H1 (cell line): ENCODE results near the gene C16orf90. TPM values are rescaled to one million over a fixed set of nuclear protein-coding genes. Genes with fewer than 3 reads are reported as not detected.

Experiments
- CTCF ChIA-PET: fragments of 300-600 bp; sonication (Branson Sonifier 250); formaldehyde crosslinking; loops from one replicate; lab custom pipeline; 2021; ENCODE audit not compliant: partially characterized antibody; lab: Charles Lee
- POLR2A ChIA-PET: fragments of 300-600 bp; sonication (Branson Sonifier 250); formaldehyde crosslinking; loops from one replicate; lab custom pipeline; 2021; ENCODE audit warnings: inconsistent platforms; ENCODE audit not compliant: partially characterized antibody; lab: Charles Lee
- DNase-seq, 2 experiments: peaks; one replicate each; pipeline versions ENCODE4 v3.0.0 to v3.0.0-alpha.2; 2010 to 2022; ENCODE audit warnings: low spot score in 2 of 2, low read depth in 1 of 2, mixed read lengths in 1 of 2
- FAIRE-seq: peaks from 2 replicates; lab custom pipeline; 2011; peaks lifted over from hg19 to GRCh38; lab: Jason Lieb, UNC
- H2AFZ ChIP-seq: 2 replicates; pipeline ENCODE4 v1.8.1; 2012; ENCODE audit warnings: low read length, inconsistent platforms
- H2AK5ac ChIP-seq: 2 replicates; pipeline ENCODE4 v1.6.1; 2013; ENCODE audit warnings: low read depth, low read length
- H2BK120ac ChIP-seq: replicated peaks from 2 replicates; pipeline ENCODE3; 2013; ENCODE audit warnings: low read depth, low read length, inconsistent platforms
- H2BK12ac ChIP-seq: 2 replicates; pipeline ENCODE4 v1.6.1; 2013; ENCODE audit warnings: low read depth, low read length
- H2BK15ac ChIP-seq: 2 replicates; pipeline ENCODE4 v1.6.1; 2013; ENCODE audit warnings: low read length
- H2BK20ac ChIP-seq: 2 replicates; pipeline ENCODE4 v1.6.1; 2013; ENCODE audit warnings: low read length
- H2BK5ac ChIP-seq: 2 replicates; pipeline ENCODE4 v1.6.1; 2013; ENCODE audit warnings: low read depth, low read length
- H3K14ac ChIP-seq: 2 replicates; pipeline ENCODE4 v1.6.1; 2013; ENCODE audit warnings: inconsistent platforms; ENCODE audit not compliant: insufficient read length
- H3K18ac ChIP-seq: 2 replicates; pipeline ENCODE4 v1.6.1; 2013; ENCODE audit warnings: low read length; ENCODE audit errors: extremely low read depth
- H3K23ac ChIP-seq: 2 replicates; pipeline ENCODE4 v1.6.1; 2013; ENCODE audit warnings: inconsistent platforms; ENCODE audit not compliant: insufficient read length
- H3K23me2 ChIP-seq: 2 replicates; pipeline ENCODE4 v1.6.1; 2013; ENCODE audit warnings: low read depth, low read length
- H3K27ac ChIP-seq: 2 replicates; pipeline ENCODE4 v1.6.1; 2011; ENCODE audit warnings: low read depth, low read length, inconsistent platforms
- H3K27me3 ChIP-seq, 4 experiments: replicated peaks in 1 of 4; 1 replicate in 1 of 4; 2 replicates in 3 of 4; pipeline versions ENCODE4 v1.6.1 to v1.8.1; 2011 to 2013; ENCODE audit warnings: low read length in 3 of 4, mild to moderate bottlenecking in 3 of 4, inconsistent platforms in 2 of 4, mixed read lengths in 2 of 4, moderate library complexity in 1 of 4; ENCODE audit not compliant: control insufficient read depth in 3 of 4, insufficient read depth in 3 of 4; ENCODE audit errors: extremely low read depth in 1 of 4
- H3K36me3 ChIP-seq, 4 experiments: 2 replicates each; pipeline versions ENCODE4 v1.6.1 to v1.8.1; 2011 to 2013; ENCODE audit warnings: mild to moderate bottlenecking in 4 of 4, low read length in 3 of 4, moderate library complexity in 2 of 4, control low read depth in 1 of 4, inconsistent platforms in 1 of 4; ENCODE audit not compliant: insufficient read depth in 4 of 4, control insufficient read depth in 2 of 4
- H3K4ac ChIP-seq: replicated peaks from 2 replicates; pipeline ENCODE3; 2013; ENCODE audit warnings: low read length, low read depth, mixed read lengths, inconsistent platforms; ENCODE audit not compliant: insufficient read length
- H3K4me1 ChIP-seq, 4 experiments: replicated peaks in 1 of 4; 1 replicate in 1 of 4; 2 replicates in 3 of 4; pipeline versions ENCODE4 v1.6.1 to v1.8.1; 2011 to 2013; ENCODE audit warnings: low read length in 3 of 4, inconsistent platforms in 2 of 4, mixed read lengths in 1 of 4; ENCODE audit not compliant: insufficient read depth in 4 of 4, control insufficient read depth in 3 of 4
- H3K4me2 ChIP-seq, 2 experiments: 2 replicates each; pipeline versions ENCODE4 v1.6.1 to v1.8.1; 2011 to 2013; ENCODE audit warnings: low read depth in 2 of 2, low read length in 2 of 2, control low read depth in 1 of 2, inconsistent platforms in 1 of 2, mild to moderate bottlenecking in 1 of 2; ENCODE audit not compliant: insufficient read depth in 1 of 2
- H3K4me3 ChIP-seq, 4 experiments: fragments of 200-600, 300-600 bp in 1 of 4; sonication (generic), shearing (Covaris generic), sonication (Bioruptor Twin) in 1 of 4; 2 replicates each; pipeline versions ENCODE4 v1.5.1 to v1.8.1; 2011 to 2016; ENCODE audit warnings: low read length in 4 of 4, low read depth in 3 of 4, control low read depth in 2 of 4, inconsistent platforms in 2 of 4, mild to moderate bottlenecking in 2 of 4, mixed read lengths in 1 of 4, moderate library complexity in 1 of 4; ENCODE audit not compliant: insufficient read depth in 2 of 4; ENCODE audit errors: extremely low read depth in 1 of 4
- H3K56ac ChIP-seq: replicated peaks from 2 replicates; pipeline ENCODE3; 2013; ENCODE audit warnings: low read depth, mild to moderate bottlenecking, mixed read lengths, low read length, inconsistent platforms; ENCODE audit not compliant: insufficient read length
- H3K79me1 ChIP-seq: 2 replicates; pipeline ENCODE4 v1.6.1; 2013; ENCODE audit warnings: low read depth, low read length, control low read depth
- H3K79me2 ChIP-seq, 2 experiments: 2 replicates each; pipeline versions ENCODE4 v1.6.1 to v1.8.1; 2012 to 2013; ENCODE audit warnings: low read length in 2 of 2, mild to moderate bottlenecking in 2 of 2, inconsistent platforms in 1 of 2; ENCODE audit not compliant: insufficient read depth in 2 of 2, control insufficient read depth in 1 of 2
- H3K9ac ChIP-seq, 4 experiments: replicated peaks in 1 of 4; 1 replicate in 1 of 4; 2 replicates in 3 of 4; pipeline versions ENCODE4 v1.6.1 to v1.8.1; 2011 to 2013; ENCODE audit warnings: low read depth in 3 of 4, low read length in 3 of 4, control low read depth in 2 of 4, mild to moderate bottlenecking in 2 of 4, moderate library complexity in 2 of 4, inconsistent platforms in 1 of 4; ENCODE audit errors: extremely low read depth in 1 of 4
- H3K9me3 ChIP-seq, 2 experiments: 2 replicates each; pipeline versions ENCODE4 v1.6.1 to v1.8.1; 2012 to 2013; ENCODE audit warnings: mild to moderate bottlenecking in 2 of 2, moderate library complexity in 2 of 2, control low read depth in 1 of 2, inconsistent platforms in 1 of 2, low read depth in 1 of 2, low read length in 1 of 2, mixed read lengths in 1 of 2; ENCODE audit not compliant: insufficient read depth in 2 of 2
- H4K20me1 ChIP-seq, 2 experiments: replicated peaks in 1 of 2; 2 replicates each; pipeline versions ENCODE3 to v1.8.1; 2011 to 2013; ENCODE audit warnings: inconsistent platforms in 2 of 2, low read length in 2 of 2, mild to moderate bottlenecking in 1 of 2; ENCODE audit not compliant: insufficient read depth in 2 of 2, control insufficient read depth in 1 of 2
- H4K5ac ChIP-seq: 2 replicates; pipeline ENCODE4 v1.6.1; 2013; ENCODE audit warnings: low read length, low read depth, mixed read lengths, inconsistent platforms; ENCODE audit not compliant: insufficient read length
- H4K8ac ChIP-seq: 2 replicates; pipeline ENCODE4 v1.8.0; 2013; ENCODE audit warnings: mild to moderate bottlenecking, moderate library complexity, low read length, inconsistent platforms; ENCODE audit not compliant: insufficient read depth; ENCODE audit errors: extremely low read depth
- H4K91ac ChIP-seq: replicated peaks from 2 replicates; pipeline ENCODE3; 2013; ENCODE audit warnings: low read length, mixed read lengths, inconsistent platforms; ENCODE audit not compliant: insufficient read length
- CHD1 ChIP-seq: IDR thresholded peaks from 2 replicates; pipeline ENCODE4 v1.6.1; 2012; ENCODE audit warnings: low read depth, low read length, improper control_type of control experiment
- RAD21 ChIP-seq, 2 experiments: IDR thresholded peaks in 1 of 2; conservative IDR thresholded peaks in 1 of 2; 2 replicates each; pipeline ENCODE4 v1.6.1; 2011; ENCODE audit warnings: low read depth in 2 of 2, low read length in 2 of 2, improper control_type of control experiment in 1 of 2, inconsistent platforms in 1 of 2, mild to moderate bottlenecking in 1 of 2, moderate library complexity in 1 of 2
- SAP30 ChIP-seq: fragments of 300-600 bp; sonication (generic); IDR thresholded peaks from 2 replicates; pipeline ENCODE4 v1.7.1; 2012; ENCODE audit warnings: low read length, moderate library complexity, mild to moderate bottlenecking, inconsistent platforms; ENCODE audit not compliant: insufficient read depth, insufficient replicate concordance
- WGBS, 2 experiments: shearing (Covaris generic) in 1 of 2; methylation state at CpG; one replicate each; pipeline versions ENCODE4 v1.1.6 to v1.1.7; 2013 to 2015; ENCODE audit warnings: low lambda C conversion rate in 2 of 2, mixed read lengths in 2 of 2, inconsistent platforms in 1 of 2, low coverage in 1 of 2, missing lambda C conversion rate in 1 of 2; ENCODE audit not compliant: insufficient replicate concordance in 2 of 2, insufficient coverage in 1 of 2, insufficient read length in 1 of 2; ENCODE audit errors: extremely low coverage in 1 of 2, missing lambda C conversion rate in 1 of 2; 5-methylcytosine and 5-hydroxymethylcytosine counted together
- polyA plus RNA-seq, 7 experiments: library from polyadenylated mRNA; depleted of rRNA in 3 of 7; stranded (reverse) in 5 of 7; unstranded in 2 of 7; fragments of >200 nt in 5 of 7; fragments of 200-250 nt in 2 of 7; gene quantifications; 1 replicate in 5 of 7; 2 replicates in 1 of 7; 4 replicates in 1 of 7; pipeline versions ENCODE4 v1.2.1 to v1.2.3, GENCODE V29; 2011 to 2013; ENCODE audit warnings: missing spikeins in 2 of 7, mixed read lengths in 2 of 7
- total RNA-seq: library from RNA; stranded (reverse); fragmentation: NEBNext Ultra II Directional; extraction: Animal tissue kit (Norgen Biotek cat#: 25700); gene quantifications from 2 replicates; pipeline ENCODE4 v1.2.1, GENCODE V29; 2021
- TF ChIP-seq, protein P1 (sequence below), 3 experiments: IDR thresholded peaks; 1 replicate in 2 of 3; 2 replicates in 1 of 3; pipeline versions ENCODE4 v1.5.1 to v1.6.1; 2011; ENCODE audit warnings: low read length in 3 of 3, mild to moderate bottlenecking in 3 of 3, inconsistent platforms in 2 of 3, low read depth in 1 of 3, moderate library complexity in 1 of 3; ENCODE audit not compliant: insufficient read depth in 1 of 3; ENCODE audit errors: control extremely low read depth in 1 of 3

Gene C16orf90
- total and polyA plus RNA-seq, 2 of the 8 experiments (the other 6 are each of a cell fraction or from before 2014, with no cell fraction given) = not detected

DNA sequence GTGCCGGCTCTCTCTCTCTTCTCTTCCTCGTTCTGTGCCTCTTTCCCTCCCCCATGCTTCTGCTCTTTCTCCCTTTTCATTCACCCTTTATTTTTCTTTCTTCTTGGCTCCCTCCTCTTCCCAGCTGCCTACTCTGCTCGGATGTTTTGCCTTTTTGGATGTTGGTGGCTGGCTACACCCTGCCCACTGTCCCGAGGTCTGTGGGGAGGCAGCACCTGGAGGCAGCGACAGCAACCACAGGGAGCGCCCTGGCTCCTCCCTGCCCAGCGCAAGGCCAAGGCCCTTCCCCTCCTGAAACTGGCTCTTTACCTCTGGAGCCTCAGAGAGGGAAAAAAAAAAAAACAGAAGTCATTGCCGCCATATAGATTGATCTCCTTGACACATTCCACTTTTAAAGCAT lies 25.6 kb upstream of the C16orf90 start:
- Histone ChIP-seq H2BK20ac (no peak overlapping the region), H4K8ac (no peak overlapping the region), H3K9me3 (no peaks in the 10 kb centered on the region), H2AK5ac (no peak overlapping the region), H2BK12ac (no peak overlapping the region), H3K14ac (no peak overlapping the region), H3K23ac (no peak overlapping the region), H3K4me3 (no peak overlapping the region), H3K56ac (no peak overlapping the region), H2BK120ac (no peak overlapping the region), H2AFZ (no peak overlapping the region), H3K79me1 (no peaks in the 10 kb centered on the region), H3K4me1 (no peaks in the 10 kb centered on the region), H2BK5ac (no peak overlapping the region), H3K4me2 (no peak overlapping the region), H3K9ac (no peak overlapping the region), H3K18ac (no peak overlapping the region), H4K91ac (no peak overlapping the region), H4K20me1 (no peaks in the 10 kb centered on the region), H4K5ac (no peak overlapping the region), H2BK15ac (no peak overlapping the region), H3K27ac (no peak overlapping the region), H3K4ac (no peak overlapping the region), H3K36me3 (peaks cover 3 to 17% (median 12%) of the 10 kb centered on the region in 4 experiments), H3K23me2 (no peaks in the 10 kb centered on the region), H3K79me2 (no peaks in the 10 kb centered on the region), H3K27me3 (no peaks in the 10 kb centered on the region)
- DNase-seq (no peak), FAIRE-seq (no peak)
- ChIA-PET POLR2A (no interaction called here), CTCF (interaction anchor here (0.6 to 1.2 kb wide), 4 partner anchors 9 to 57 kb away, joined by 3 to 5 read pairs (median 4); no protein-coding TSS in a partner anchor)
- WGBS, 2 experiments = 79% methylated on average over 8 of the region's 8 CpGs; no CpG with 5 or more reads in 1 of the 2 experiments
- TF ChIP-seq CHD1 (no peak), SAP30 (no peak), RAD21 (IDR thresholded peaks at IDR 0.05 in 1 of 2, conservative IDR thresholded peaks at IDR 0.05 in 1 of 2; ENCODE audit: low read depth in 2 of 2, low read length in 2 of 2) (peak; percentile 20 to 21; a peak in 2 of 4 replicates)
- TF ChIP-seq, protein P1, sequence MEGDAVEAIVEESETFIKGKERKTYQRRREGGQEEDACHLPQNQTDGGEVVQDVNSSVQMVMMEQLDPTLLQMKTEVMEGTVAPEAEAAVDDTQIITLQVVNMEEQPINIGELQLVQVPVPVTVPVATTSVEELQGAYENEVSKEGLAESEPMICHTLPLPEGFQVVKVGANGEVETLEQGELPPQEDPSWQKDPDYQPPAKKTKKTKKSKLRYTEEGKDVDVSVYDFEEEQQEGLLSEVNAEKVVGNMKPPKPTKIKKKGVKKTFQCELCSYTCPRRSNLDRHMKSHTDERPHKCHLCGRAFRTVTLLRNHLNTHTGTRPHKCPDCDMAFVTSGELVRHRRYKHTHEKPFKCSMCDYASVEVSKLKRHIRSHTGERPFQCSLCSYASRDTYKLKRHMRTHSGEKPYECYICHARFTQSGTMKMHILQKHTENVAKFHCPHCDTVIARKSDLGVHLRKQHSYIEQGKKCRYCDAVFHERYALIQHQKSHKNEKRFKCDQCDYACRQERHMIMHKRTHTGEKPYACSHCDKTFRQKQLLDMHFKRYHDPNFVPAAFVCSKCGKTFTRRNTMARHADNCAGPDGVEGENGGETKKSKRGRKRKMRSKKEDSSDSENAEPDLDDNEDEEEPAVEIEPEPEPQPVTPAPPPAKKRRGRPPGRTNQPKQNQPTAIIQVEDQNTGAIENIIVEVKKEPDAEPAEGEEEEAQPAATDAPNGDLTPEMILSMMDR (IDR thresholded peaks at IDR 0.05; ENCODE audit: control extremely low read depth in 1 of 3, insufficient read depth in 1 of 3, low read depth in 1 of 3, low read length in 3 of 3) = peak; percentile 11 to 21 (median 11); a peak in 3 of 4 replicates
